NCI-H1048 (cell line): ENCODE data around the gene WIPF2.

Source experiments
- DNase-seq: peaks from one replicate; lab custom pipeline; 2025; lab: John Stamatoyannopoulos, UW

WIPF2 gene

GRCh38 chr17:40218740-40219593 lies at the start of gene WIPF2:
Gene WIPF2, plus strand, starts transcription at chr17:40219304. Its CDS starts 37,156 bp downstream, at chr17:40256460.
- DNase-seq: peak; percentile 98

DNA sequence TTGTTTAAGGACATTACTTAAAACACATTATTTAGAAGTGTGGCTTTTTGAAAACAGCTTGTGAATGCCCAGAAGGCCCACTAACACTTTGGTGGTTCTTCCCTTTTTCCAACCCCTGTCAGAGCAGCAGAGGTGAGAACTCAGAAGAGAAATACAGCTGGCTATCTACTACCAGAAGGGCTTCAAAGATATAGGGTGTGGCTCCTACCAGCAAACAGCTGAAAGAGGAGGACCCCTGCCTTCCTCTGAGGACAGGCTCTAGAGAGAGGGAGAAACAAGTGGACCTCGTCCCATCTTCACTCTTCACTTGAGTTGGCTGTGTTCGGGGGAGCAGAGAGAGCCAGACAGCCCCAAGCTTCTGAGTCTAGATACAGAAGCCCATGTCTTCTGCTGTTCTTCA lies 48.8 kb upstream of the WIPF2 start:
- no peak for DNase-seq

- no peak for DNase-seq
Observed at GRCh38 chr17:40171750-40172149, 47.4 kb upstream of the WIPF2 start.

DNA sequence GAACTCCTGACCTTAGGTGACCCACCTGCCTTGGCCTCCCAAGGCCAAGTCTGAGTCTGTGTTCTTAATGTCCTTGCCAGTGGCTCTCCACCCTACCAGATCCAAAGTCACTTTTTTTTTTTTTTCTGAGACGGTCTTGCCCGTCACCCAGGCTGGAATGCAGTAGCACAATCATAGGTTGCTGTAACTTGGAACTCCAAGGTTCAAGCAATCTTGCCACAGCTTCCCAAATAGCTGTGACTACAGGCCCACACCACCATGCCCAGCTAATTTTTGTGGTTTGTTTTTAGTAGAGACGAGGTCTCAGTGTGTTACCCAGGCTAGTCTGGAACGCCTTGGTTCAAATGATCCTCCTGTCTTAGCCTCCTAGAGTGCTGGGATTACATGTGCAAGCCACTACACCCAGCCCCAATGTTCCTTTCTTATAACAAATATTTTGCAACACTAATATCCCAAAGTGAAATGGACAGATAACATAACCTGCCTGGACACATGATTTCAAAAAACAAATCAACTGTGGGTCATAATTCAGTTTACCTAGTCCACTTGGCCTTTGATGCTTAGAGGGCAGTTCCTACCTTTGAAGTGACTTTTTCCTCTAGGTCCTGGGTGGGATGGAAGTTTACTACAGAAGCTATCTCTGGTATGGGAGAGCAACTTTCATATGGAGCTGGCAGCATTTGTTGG lies 45.9 kb upstream of the WIPF2 start:
- no peak for DNase-seq

DNA sequence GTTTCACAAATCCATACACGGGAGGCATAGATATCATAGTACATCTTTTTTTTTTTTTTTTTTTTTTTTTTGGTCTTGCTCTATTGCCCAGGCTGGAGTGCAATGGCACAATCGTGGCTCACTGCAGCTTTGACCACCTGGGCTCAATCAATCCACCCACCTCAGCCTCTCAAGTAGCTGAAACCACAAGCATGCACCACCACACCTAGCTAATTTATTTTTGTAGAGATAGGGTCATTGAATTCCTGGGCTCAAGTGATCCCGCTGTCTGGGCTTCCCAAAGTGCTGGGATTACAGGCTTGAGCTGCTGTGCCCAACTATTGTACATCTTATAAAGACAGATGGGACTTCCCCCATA lies 45.3 kb upstream of the WIPF2 start:
- no peak for DNase-seq

DNA sequence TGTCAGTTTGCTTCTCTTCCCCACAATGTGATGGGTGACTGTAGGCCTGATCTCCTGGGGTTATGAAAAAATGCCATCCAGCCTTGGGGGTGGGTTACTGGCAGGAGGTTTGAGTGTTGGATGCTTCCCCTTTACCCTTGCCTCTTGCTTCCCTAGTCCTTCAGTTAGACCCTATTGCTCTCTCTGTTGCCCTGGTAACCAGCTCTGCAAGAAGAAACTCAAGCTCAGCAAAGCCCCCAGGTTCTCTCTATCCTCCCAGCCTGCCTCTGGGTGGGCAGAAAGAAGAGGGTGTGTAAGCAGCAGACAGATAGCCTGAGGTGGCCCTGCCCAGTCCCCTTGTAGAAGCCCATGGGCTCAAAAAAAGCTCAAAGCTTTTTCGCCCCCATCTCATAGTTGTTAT lies 44.6 kb upstream of the WIPF2 start:
- DNase-seq: no peak

DNA sequence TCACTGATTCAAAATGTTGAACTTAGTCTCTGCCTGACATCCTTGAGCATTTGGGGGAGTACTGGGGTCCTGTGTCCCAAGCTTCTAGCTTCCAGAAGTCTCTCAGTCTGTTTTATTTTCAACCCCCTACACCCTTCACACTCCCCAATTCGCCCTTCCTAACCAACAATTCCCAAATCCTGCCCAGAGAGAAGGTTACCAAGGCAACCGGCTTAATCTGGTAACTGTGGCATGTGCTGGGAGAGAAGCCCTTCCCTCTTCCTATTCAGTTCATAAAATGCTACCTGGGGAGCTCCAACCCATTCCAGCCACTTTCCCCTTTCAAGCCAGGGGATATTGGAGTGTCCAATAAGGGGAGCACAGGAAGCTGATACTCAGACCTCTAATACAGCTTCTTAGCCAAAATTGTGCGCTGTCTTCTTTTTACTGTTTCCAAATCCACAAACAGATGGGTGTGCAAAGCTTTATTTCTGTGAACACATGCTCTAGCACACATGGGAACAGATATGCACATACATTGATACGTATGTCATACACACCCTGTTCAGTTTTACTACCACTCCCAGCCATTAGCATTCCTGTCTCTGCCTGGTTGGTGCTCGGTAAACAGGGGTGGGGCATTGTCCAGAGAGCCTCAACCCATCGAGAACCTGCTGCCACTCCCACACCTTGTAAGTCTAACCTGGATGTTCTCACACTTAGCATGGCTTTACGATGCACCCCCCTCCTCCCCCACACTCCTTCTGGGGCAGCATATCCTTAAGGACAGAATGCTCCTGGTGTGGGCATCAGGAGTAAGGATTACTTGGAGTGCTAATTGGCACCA lies 43.0 kb upstream of the WIPF2 start:
- DNase-seq: no peak

DNA sequence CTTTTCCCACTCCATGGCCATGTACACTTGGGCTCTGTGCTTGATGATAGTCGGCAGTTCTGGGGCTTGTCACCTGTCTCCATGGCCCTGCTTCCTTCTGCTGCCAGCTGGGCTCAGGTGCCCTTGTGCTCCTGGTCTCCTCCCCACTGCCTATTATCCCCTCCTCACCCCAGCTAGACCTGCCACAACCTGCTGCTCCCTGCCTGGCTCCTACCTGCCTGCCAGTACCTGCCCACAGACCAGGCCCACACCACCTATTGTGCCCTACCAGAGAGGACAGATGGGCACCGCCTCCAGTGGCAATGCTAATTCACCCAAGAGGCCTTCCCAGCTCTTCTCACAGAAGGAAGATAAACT lies 42.4 kb upstream of the WIPF2 start:
- no peak for DNase-seq

- DNase-seq: no peak
Observed at GRCh38 chr17:40177275-40177874, 41.7 kb upstream of the WIPF2 start, which contains the start of gene RAPGEFL1. Gene RAPGEFL1, plus strand, starts transcription at chr17:40177470. Its CDS starts 392 bp downstream, at chr17:40177862.

GRCh38 chr17:40178021-40178601 lies 41.0 kb upstream of the WIPF2 start:
- DNase-seq: no peak

- no peak for DNase-seq
Observed at GRCh38 chr17:40178660-40179059, 40.4 kb upstream of the WIPF2 start.

DNA sequence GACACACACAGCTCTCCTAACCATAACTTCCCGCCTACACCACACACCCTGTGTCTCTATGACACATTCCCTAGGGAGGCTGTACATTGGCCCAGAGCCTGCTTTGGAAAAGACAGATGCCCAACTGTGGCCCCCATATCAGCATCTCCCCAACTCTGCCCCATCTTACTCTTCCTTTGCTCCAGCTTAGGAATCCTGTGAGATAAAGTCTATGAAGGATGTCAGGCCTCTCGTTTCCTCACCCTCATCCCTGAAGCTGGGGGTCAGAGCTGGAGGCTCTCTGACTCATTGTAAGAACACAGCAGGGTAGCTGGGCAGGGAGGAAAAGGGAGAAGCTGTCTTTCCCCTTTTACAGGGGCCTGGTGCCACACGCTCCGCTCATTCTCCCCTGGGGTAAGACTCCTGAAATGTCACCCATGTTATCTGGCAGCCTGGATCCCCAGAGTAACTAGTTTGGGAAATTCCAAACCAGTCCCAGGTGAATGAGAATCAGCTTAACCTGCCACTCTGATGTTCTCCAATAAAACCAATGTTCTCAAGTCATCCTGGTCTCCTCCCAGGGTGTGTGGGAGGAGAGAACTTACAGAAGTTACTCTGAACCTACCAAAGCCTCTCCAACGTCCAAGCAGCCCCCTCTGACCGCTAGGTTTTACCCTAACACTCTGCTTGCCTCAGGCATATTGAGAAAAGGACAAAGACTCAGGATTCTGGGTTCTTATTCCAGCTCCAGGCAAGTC lies 39.0 kb upstream of the WIPF2 start:
- DNase-seq: no peak

DNA sequence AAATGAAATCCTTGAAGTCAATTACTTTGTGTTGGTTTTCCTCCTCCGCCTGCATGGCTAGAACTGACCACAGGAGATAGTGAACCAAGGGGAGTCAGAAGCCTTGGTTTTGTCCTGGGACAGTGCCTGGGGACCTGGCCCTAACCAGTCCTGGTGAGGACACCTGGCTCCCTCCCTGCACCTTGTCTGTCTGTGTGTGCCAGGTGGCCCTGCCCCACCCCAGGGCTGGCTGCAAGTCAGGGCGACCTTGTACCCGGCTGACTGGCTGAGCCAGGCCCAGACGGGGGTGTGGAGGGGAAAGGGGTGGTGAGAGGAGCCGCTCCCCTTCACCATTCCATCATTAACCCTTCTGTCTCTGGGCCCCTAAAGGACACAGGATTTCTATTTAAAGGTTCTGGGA lies 38.4 kb upstream of the WIPF2 start:
- no peak for DNase-seq

GRCh38 chr17:40181205-40181604 lies 37.9 kb upstream of the WIPF2 start:
- DNase-seq: no peak

- no peak for DNase-seq
Observed at GRCh38 chr17:40182606-40183005, 36.5 kb upstream of the WIPF2 start.

DNA sequence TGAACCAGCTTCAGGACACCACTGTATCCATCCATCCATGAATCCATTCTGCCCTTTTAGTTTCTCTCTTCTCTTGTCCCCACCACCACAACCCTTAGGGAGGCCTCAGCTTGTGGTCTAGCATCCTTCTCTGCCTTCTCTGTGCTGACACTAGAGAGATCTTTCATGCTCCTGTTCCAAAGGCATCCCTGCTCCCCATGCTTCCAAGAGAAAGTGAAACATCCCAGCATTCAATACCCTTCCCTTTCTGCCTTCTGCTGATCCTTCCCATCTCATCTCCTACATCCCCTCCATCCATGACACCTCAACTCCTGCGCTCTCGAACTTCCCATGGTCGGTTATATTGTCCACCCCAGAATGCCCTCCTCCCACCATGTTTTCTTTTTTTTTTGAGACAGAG lies 31.9 kb upstream of the WIPF2 start:
- no peak for DNase-seq

- no peak for DNase-seq
Observed at GRCh38 chr17:40188694-40189093, 30.4 kb upstream of the WIPF2 start.

- no peak for DNase-seq
Observed at GRCh38 chr17:40190197-40191021, 28.7 kb upstream of the WIPF2 start.

- DNase-seq: no peak
Observed at GRCh38 chr17:40191237-40192208, 27.6 kb upstream of the WIPF2 start.
